Heart left ventricle (tissue), 13 donors: Measurements from ENCODE around the gene PABPN1L.

Experiments
- POLR2A ChIP-seq, 2 donors: fragments of 450-650 bp; IDR thresholded peaks; one replicate each; pipeline ENCODE4 v1.6.1; 2017; ENCODE audit warnings: antibody characterized with exemption in 2 of 2, mild to moderate bottlenecking in 2 of 2, moderate library complexity in 2 of 2
- TF ChIP-seq, protein P1 (sequence below), 12 donors: fragments of 200-600 bp; sonication (generic) in 4 of 12; IDR thresholded peaks; one replicate each; pipeline versions ENCODE4 v1.5.0 to v1.8.0; 2018 to 2022; ENCODE audit warnings: antibody characterized with exemption in 12 of 12, mild to moderate bottlenecking in 5 of 12
- donor health status: ischemic (EF 13 %, LVEDD 7.1; RV severe dilation, severe dysfunction).
- donor health status: DM: no; HTN: yes; CAD: no.
- donor health status: DM: no; HTN: no; CAD: no.
- donor health status: ischemic (EF 25% LVEDD 6.9; RV normal size, moderate dysfunction).
- donor health status: ischemic (EF 25% LVEDD 5.7; RV mildly dilated, moderate dysfunction).
- donor health status: ischemic (EF 35%, LVEDD 5.7; RV mildly dilated, moderate dysfunction).
- donor health status: nonischemic (EF 11% LVEDD 7.7; RV severe dilation, severe dysfunction).
- donor health status: DM: yes; HTN: yes; CAD: no.
- donor health status: PGD.
- donor health status: ischemic (EF 29% LVEDD 5.4; RV normal size, mild dysfunction).
- donor health status: nonischemic (EF 23%, LVEDD 6.1; RV moderate dilation, normal function).

DNA sequence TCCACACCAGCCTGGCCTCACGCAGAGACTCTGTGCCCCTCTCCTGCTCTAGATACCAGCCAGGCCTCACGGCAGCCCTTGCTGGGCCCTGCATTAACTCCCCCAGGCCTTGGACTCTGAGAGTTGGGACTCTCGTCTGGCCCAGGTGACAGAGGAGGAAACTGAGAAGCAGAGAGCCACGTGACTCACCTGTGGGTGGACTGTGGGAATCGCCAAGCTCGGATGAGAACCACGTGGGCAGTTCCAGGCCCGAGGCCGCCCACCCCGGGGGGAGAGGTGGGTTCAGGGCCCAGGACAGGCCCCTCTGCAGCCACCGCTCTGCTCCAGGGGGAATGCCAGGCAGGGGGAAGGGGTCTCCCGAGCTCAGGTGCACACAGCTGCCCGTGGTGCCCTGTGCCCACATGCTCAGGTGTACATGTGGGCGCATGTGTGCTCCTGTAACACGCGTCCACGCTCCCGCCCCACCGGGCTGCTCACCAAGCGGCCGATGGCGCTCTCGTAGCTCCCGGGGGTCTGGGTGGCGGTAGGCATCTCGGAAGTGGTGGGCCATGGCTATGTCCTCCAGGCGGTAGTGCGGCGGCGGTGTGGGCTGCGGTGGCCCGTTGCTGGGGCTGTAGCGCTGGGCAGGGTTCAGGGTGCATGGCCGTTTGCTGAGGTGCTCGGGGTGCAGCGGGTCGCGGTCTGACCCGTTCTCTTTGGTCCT lies 18.3 kb upstream of the PABPN1L start:
- TF ChIP-seq, protein P1, sequence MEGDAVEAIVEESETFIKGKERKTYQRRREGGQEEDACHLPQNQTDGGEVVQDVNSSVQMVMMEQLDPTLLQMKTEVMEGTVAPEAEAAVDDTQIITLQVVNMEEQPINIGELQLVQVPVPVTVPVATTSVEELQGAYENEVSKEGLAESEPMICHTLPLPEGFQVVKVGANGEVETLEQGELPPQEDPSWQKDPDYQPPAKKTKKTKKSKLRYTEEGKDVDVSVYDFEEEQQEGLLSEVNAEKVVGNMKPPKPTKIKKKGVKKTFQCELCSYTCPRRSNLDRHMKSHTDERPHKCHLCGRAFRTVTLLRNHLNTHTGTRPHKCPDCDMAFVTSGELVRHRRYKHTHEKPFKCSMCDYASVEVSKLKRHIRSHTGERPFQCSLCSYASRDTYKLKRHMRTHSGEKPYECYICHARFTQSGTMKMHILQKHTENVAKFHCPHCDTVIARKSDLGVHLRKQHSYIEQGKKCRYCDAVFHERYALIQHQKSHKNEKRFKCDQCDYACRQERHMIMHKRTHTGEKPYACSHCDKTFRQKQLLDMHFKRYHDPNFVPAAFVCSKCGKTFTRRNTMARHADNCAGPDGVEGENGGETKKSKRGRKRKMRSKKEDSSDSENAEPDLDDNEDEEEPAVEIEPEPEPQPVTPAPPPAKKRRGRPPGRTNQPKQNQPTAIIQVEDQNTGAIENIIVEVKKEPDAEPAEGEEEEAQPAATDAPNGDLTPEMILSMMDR (IDR thresholded peaks at IDR 0.05), result no peak
- no peak for TF ChIP-seq POLR2A (IDR thresholded peaks at IDR 0.05)
